NCI-H1092 (cell line): ENCODE measurements around the gene SIRPB1.
"Not testable (repeated sequence)": the region's sequence is repeated elsewhere in the genome, so short reads cannot be mapped to it uniquely, and the experiment has no call there.

Source experiments
- DNase-seq: peaks from one replicate; lab custom pipeline; 2025; lab: John Stamatoyannopoulos, UW

The SIRPB1 gene

GRCh38 chr20:1636621-1637020 lies 16.8 kb upstream of the SIRPB1 start:
- no peak for DNase-seq

DNA sequence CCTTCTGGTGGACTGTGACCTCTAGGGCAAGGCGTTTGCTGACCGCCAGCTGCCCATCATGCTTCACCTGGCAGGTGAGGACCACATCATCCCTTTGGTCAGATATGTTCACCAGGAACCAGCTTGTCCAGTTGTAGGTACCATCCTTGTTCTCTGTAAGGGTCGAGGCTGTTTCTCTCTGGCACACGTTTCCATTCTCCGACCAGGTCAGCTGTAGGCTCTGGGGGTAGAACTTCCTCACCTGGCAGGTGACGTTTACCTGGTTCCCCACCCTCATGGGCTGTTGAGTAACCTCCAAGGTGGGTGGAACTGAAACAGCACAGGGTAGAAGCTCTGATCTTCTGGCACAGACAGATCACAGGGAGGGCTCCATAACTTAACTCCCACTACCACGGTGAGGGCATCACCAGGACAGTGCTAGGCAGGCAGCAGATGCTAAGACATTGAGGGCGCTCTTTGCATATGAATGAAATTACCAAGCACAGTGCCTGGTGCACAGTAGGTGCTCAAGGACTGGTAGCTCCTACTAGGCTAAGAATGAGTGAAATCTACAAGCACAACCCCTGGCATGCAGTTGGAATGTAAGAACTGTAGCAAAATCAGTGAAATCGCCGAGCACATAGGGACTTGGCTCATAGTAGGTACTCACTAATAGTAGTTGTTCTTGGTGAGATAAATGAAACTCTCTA lies 15.6 kb upstream of the SIRPB1 start:
- no peak for DNase-seq

GRCh38 chr20:1633535-1633934 lies 13.7 kb upstream of the SIRPB1 start:
- DNase-seq: no peak

GRCh38 chr20:1632178-1632577 lies 12.4 kb upstream of the SIRPB1 start:
- no peak for DNase-seq

DNA sequence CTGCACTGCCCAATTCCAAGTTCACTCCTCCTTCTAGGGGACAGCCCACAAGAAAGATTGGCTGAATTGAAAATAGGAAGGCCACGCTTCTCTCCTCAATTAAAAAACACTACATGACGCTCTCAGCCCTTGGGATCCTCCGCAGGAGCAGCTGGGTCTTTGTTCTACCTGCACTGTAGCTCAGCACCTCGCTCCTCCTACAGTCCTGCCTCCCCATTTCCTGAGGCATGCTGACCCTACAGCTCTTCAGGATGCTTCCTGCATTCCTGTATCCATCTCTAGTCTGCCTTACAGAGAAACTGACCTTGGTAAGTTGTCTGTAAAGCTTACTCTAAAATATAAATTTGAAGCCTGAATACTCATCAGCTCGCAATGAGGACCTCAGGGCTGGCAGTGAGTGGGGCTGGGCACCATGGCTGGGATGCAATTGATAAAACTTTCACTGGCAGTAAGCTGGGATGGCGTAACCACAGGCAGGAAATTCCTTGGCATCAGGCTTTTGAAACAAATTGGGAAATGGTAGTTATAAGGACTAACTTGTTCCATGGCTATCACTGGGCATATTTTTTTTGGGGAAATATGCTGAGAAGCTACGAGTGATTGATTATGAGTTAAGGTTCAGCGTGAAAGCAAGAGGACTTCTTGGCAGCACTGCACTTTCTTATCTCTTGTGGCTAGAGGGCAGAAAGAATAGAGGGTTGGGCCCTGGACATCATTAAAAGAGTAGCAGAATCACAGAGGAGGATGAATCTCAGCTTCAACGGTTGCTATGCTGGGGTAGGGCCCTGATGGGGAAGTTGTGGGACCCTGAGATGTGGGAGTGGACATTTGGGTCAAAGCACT lies 11.7 kb upstream of the SIRPB1 start:
- DNase-seq: no peak

DNA sequence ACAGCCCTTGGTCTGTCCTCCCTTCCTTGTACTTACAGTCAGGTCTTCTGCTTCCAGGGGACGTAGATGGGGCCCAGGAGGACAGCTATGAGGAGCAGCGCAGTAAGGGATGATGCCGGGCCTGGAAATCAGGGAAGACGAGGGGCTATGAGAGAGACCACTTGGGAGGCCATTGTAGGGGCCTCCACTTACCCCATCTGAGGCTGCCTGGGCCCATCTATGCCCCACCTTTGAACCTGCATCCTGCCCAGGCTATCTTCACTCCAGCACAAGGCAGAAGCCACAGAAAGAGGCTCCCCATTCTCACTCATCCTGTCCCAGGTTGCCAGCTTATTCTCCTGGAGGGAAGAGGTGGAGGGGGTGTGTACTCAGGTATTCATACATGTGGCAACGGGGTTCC lies 10.4 kb upstream of the SIRPB1 start:
- no peak for DNase-seq

DNA sequence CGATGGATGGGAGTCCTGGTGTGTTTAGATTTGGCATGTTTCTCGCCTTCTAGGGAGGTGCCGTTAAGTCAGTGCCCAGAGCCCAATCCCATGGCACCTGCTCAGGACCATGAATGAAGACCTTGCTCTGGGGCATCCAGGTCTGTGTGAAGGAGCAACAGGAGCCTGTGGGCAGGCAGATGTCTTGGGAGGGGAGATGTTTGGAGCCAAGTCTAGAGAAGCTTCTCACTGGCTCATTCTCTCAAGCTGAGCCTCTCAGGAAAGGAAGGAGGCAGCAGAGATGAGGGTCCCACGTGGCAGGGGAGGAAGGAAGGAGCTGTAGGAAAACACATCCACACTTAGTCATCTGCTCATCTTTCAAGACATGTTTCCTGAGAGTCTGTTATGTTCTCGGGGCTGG lies 9.5 kb upstream of the SIRPB1 start:
- no peak for DNase-seq

GRCh38 chr20:1628621-1629020 lies 8.8 kb upstream of the SIRPB1 start:
- DNase-seq: no peak

DNA sequence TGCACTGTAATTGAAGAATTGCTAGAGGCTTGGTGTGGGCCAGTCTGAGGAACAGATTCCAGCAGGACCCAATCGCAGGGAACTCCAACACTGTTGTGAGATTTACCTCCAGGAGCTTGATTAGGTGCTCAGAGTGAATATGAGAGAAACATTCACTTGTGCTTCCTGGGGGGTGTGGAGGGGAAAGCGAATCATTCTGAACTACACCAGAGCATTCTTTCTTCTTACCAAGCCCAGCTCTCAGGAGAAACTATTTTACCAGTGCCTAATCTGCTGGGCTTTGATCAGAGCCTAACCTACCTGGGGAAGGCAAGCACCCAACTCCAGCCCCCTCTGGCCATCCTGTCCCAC lies 7.4 kb upstream of the SIRPB1 start:
- no peak for DNase-seq

DNA sequence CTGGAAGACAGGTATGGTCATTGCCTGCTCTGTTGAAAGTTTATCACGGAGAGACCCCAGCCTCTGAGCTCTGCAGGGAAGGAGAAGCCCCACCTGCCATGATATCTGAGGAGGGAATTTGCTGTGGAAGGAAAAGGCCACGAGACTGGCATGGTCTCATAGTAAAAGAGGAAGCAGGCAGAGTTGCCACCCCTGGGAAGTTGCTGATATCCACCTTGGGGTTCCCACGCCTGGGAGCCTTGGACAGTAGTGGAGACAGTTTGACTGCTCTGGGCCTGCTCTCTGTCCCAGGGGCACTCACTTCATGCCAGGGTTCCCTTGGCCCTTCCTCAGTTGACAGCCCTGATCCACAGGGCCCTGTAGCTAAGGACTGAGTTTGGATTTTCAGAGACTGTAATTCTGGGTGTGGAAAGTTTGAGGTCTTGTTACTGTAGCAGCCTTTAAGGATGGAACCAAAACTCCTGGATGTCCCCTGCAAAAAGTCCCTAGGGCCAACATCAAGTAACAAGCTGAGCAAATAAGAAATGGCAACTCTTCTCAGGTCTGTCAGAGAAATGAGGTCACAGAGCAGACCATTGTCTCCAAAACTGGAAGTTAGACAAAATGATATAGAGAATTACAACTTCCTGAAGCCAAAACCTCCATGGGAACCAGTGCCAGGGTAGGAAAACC lies 6.9 kb upstream of the SIRPB1 start:
- no peak for DNase-seq

DNA sequence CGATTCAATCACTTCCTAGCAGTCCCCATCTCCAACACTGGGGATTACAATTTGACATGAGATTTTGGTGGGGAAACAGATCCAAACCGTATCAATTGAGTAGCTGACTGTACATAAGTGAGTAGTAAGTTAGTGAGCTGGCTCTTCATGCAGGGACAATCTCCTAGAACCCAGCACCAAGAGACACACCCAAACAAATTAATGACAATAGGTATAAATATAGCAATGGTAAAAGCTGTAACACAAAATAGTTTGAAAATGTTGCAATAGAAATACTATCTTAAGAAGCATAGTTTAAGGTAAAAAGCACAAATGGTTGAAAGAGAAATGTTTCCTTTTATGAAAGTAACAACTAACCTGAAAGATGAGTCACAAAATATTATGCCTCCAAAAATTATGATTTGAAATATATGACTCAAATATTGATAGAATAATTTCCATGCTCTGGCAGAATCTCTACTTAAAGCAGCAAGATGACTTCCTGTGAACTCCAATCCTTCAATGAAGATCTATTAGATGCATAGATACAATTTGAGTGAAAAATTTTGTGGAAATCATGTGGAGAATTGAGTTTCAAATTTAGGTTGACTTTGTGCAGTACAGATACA lies 5.4 kb upstream of the SIRPB1 start:
- DNase-seq: no peak

DNA sequence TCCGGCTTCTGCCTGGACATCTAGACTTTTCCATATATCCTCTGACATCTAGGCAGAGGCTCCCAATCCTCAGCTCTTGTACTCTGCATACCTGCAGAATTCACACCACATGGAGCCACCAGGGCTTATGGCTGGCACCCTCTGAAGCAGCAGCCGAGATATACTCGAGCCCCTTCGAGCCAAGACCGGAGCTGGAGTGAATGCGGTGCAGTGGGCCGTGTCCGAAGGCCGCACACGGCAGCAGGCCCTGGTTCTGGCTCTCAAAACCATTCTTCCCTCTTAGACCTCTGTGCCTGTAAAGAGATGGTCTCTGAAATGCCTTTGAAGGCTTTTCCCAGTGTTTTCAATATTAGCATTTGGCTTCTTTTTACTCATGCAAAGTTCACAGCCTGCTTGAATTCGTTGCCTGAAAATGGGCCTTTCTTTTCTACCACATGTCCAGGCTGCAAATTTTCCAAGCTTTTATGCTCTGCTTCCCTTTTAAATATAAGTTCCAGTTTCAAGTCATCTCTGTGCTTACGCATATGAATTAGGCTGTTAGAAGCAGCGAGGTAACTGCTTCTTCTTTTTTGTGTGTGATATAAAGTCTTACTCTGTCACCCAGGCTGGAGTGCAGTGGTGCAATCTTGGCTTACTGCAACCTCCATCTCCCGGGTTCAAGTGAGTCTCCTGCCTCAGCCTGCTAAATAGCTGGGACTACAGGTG lies 3.8 kb upstream of the SIRPB1 start:
- no peak for DNase-seq

GRCh38 chr20:1622450-1622849 lies 2.6 kb upstream of the SIRPB1 start:
- DNase-seq: no peak

- no peak for DNase-seq
These were observed 1.5 kb upstream of the SIRPB1 start for GRCh38 chr20:1621316-1621715.

GRCh38 chr20:1618954-1619540 lies 762 bp downstream of the SIRPB1 start:
- DNase-seq: no peak

GRCh38 chr20:1618479-1618878 lies 1.3 kb downstream of the SIRPB1 start:
- DNase-seq: no peak

GRCh38 chr20:1616858-1617434 lies 2.9 kb downstream of the SIRPB1 start:
- no peak for DNase-seq

DNA sequence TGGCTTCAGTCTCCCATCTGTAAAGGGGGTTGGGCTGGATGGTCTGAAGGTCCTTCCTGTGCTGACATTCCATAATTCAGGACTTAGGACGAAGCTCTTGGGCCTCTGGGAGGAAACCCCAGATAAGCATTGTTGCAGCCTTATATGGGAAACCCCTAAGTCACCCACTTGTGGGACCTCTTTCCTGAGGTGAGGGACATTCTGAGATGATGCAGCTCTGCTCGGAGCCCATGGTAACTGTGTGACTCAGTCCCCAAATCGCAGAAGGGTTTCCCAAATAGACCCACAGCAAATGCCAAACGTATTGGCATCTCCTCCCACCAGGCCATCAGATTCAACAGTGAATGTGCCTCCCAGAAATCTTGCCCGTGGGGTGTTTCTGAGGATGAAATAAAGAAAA lies 9.4 kb downstream of the SIRPB1 start:
- not testable (repeated sequence) for DNase-seq

- not testable (repeated sequence) for DNase-seq
These were observed 11.0 kb downstream of the SIRPB1 start for GRCh38 chr20:1608678-1609347.

GRCh38 chr20:1600736-1601135 lies 19.1 kb downstream of the SIRPB1 start:
- DNase-seq: no peak

- DNase-seq: no peak
These were observed 24.5 kb downstream of the SIRPB1 start for GRCh38 chr20:1595333-1595732.
